GM23248 (cell line): ENCODE data around the gene KCNG4. TPM values are rescaled to one million over a fixed set of nuclear protein-coding genes. Genes with fewer than 3 reads are reported as not detected.

Experiments used
- DNase-seq: peaks from one replicate; pipeline ENCODE4 v3.0.0-alpha.2; 2015
- H2AFZ ChIP-seq: fragments of 200-600 bp; sonication (generic); 2 replicates; pipeline ENCODE4 v1.6.1; 2016; ENCODE audit warnings: antibody characterized with exemption
- H3F3A ChIP-seq: fragments of 200-600 bp; sonication (generic); 2 replicates; pipeline ENCODE4 v1.6.1; 2016; ENCODE audit warnings: mild to moderate bottlenecking, antibody characterized with exemption, mixed run types; ENCODE audit not compliant: insufficient read depth
- H3K27ac ChIP-seq: fragments of 200-600 bp; sonication (generic); 2 replicates; pipeline ENCODE4 v1.5.1; 2016; ENCODE audit warnings: mild to moderate bottlenecking
- H3K27me3 ChIP-seq: fragments of 200-600 bp; sonication (generic); replicated peaks from 2 replicates; pipeline ENCODE4 v1.6.1; 2016; ENCODE audit warnings: mild to moderate bottlenecking; ENCODE audit not compliant: insufficient read depth
- H3K36me3 ChIP-seq: fragments of 200-600 bp; sonication (generic); 2 replicates; pipeline ENCODE4 v1.6.1; 2016; ENCODE audit warnings: low read depth, mild to moderate bottlenecking
- H3K4me1 ChIP-seq: fragments of 200-600 bp; sonication (generic); 2 replicates; pipeline ENCODE4 v1.6.1; 2016; ENCODE audit warnings: mild to moderate bottlenecking; ENCODE audit not compliant: insufficient read depth
- H3K4me2 ChIP-seq: fragments of 200-600 bp; sonication (generic); one replicate; pipeline ENCODE4 v1.6.1; 2016; ENCODE audit warnings: mild to moderate bottlenecking; ENCODE audit not compliant: unreplicated experiment
- H3K4me3 ChIP-seq: fragments of 200-600 bp; sonication (generic); 2 replicates; pipeline ENCODE4 v1.5.1; 2016; ENCODE audit warnings: mild to moderate bottlenecking
- H3K79me2 ChIP-seq: fragments of 200-600 bp; sonication (generic); 2 replicates; pipeline ENCODE4 v1.6.1; 2016; ENCODE audit warnings: mild to moderate bottlenecking; ENCODE audit not compliant: insufficient read depth
- H3K9ac ChIP-seq: fragments of 200-600 bp; sonication (generic); 2 replicates; pipeline ENCODE4 v1.6.1; 2016; ENCODE audit warnings: mild to moderate bottlenecking
- H3K9me2 ChIP-seq: fragments of 200-600 bp; sonication (generic); 2 replicates; pipeline ENCODE4 v1.6.1; 2016; ENCODE audit warnings: mixed run types, mild to moderate bottlenecking, moderate library complexity; ENCODE audit not compliant: insufficient read depth
- H3K9me3 ChIP-seq: fragments of 200-600 bp; sonication (generic); one replicate; pipeline ENCODE4 v1.6.1; 2017; ENCODE audit warnings: low read depth
- H4K20me1 ChIP-seq: fragments of 200-600 bp; sonication (generic); 2 replicates; pipeline ENCODE4 v1.6.0; 2016; ENCODE audit not compliant: insufficient read depth
- EZH2 ChIP-seq: fragments of 200-600 bp; sonication (generic); IDR thresholded peaks from 2 replicates; pipeline ENCODE4 v1.6.1; 2018; ENCODE audit warnings: antibody characterized with exemption, mild to moderate bottlenecking; ENCODE audit not compliant: insufficient read depth, poor library complexity, severe bottlenecking
- EZH2phosphoT487 ChIP-seq: fragments of 200-600 bp; sonication (generic); IDR thresholded peaks from 2 replicates; pipeline ENCODE4 v1.6.1; 2018; ENCODE audit warnings: antibody characterized with exemption, moderate library complexity, mild to moderate bottlenecking, low read depth; ENCODE audit not compliant: insufficient read depth
- WGBS, 2 experiments: methylation state at CpG; one replicate each; pipeline ENCODE4 v1.1.6; 2015 to 2017; ENCODE audit warnings: low lambda C conversion rate in 2 of 2, low coverage in 1 of 2; ENCODE audit errors: missing lambda C conversion rate in 2 of 2; 5-methylcytosine and 5-hydroxymethylcytosine counted together
- in situ Hi-C: fragments of 300-500 bp; cut with MboI; formaldehyde crosslinking; loops from 2 replicates; pipeline ENCODE4 v1.15.0; 2020
- polyA plus RNA-seq: library from polyadenylated mRNA; unstranded; fragments of >200 nt; fragmentation: Nextera tagmentation; extraction: Ambion mirVana; gene quantifications from 2 replicates; pipeline ENCODE4 v1.2.1, GENCODE V29; 2016
- total RNA-seq: library from RNA; depleted of rRNA; stranded (reverse); fragments of >200 nt; shearing (Covaris generic); gene quantifications from 2 replicates; pipeline ENCODE4 v1.2.3, GENCODE V29; 2014

Gene KCNG4
- total and polyA plus RNA-seq, 2 experiments from 2014 or later = not detected

DNA sequence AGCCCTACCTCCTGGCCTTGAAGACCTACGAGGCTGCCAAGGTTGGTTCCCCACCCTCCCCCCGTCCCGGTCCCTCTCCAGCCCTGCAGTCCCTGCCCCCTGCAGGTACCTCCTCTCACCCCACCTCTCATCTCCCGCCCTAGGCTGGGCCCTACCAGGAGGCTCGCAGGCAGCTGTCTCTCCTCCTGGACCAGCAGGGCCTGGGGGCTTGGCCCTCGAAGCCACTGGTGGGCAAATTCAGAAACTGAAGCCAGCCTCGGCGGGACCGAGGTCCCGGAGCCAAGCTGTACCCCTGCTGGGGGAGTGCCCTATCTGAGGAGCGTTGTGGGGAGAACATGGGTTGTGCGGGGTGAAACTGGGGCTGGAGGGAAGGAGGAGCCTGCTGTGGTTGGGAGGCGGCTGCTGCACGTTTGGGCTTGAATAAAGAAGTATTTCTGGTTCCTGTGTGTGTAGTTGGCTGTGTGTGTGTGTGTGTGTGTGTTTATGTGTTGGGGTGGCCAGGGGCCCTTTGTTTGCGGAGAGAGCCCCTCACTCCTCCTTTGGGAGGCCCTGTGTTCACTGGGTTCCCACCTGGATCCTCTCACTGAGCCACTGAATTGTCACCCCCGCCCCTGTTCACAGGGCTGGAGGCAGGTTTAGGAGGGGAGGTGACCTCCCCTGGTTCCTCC lies 43.0 kb downstream of the KCNG4 start:
- Histone ChIP-seq H2AFZ (no peak overlapping the region), H3K4me1 (no peaks in the 10 kb centered on the region), H3F3A (no peaks in the 10 kb centered on the region), H3K9me2 (no peaks in the 10 kb centered on the region), H3K9me3 (no peaks in the 10 kb centered on the region), H3K27me3 (no peaks in the 10 kb centered on the region; the same call in 1 of the 2 replicates), H4K20me1 (no peaks in the 10 kb centered on the region), H3K4me3 (no peak overlapping the region), H3K36me3 (no peaks in the 10 kb centered on the region), H3K79me2 (no peaks in the 10 kb centered on the region), H3K9ac (no peak overlapping the region), H3K4me2 (no peak overlapping the region), H3K27ac (no peak overlapping the region)
- in situ Hi-C loops = no loop called here
- no peak for DNase-seq
- 48 to 59% methylated on average over 12 to 16 of the region's 16 CpGs for WGBS, 2 experiments
- no peak for TF ChIP-seq EZH2phosphoT487
- no peak for TF ChIP-seq EZH2

DNA sequence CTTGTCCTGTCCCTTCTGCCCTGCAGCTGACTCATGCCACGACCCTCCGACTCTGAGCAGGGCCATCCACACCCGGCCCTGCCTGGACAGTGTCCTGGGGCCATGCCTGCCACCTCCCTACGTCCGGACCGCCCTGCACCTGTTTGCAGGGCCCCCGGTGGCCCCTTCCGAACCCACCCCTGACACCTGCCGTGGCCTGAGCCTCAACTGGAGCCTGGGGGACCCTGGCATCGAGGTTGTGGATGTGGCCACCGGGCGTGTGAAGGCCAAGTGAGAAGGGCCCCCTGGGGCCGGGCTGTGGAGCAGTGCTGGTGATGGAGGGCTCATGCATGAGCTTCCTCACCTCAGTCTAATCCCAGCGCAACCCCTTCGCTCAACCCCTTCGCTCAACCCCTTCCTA lies 43.7 kb downstream of the KCNG4 start:
- Histone ChIP-seq H4K20me1 (no peaks in the 10 kb centered on the region), H3K79me2 (no peaks in the 10 kb centered on the region), H3K9ac (no peak overlapping the region), H3K27me3 (no peaks in the 10 kb centered on the region), H3K36me3 (no peaks in the 10 kb centered on the region), H3K4me1 (no peaks in the 10 kb centered on the region), H3K27ac (no peak overlapping the region), H3K4me2 (no peak overlapping the region), H3F3A (no peaks in the 10 kb centered on the region), H3K9me2 (no peaks in the 10 kb centered on the region), H3K4me3 (no peak overlapping the region), H3K9me3 (no peaks in the 10 kb centered on the region), H2AFZ (no peak overlapping the region)
- in situ Hi-C loops = no loop called here
- TF ChIP-seq EZH2 (no peak), EZH2phosphoT487 (no peak)
- no peak for DNase-seq
- 84 to 90% methylated on average over 14 to 16 of the region's 16 CpGs for WGBS, 2 experiments

DNA sequence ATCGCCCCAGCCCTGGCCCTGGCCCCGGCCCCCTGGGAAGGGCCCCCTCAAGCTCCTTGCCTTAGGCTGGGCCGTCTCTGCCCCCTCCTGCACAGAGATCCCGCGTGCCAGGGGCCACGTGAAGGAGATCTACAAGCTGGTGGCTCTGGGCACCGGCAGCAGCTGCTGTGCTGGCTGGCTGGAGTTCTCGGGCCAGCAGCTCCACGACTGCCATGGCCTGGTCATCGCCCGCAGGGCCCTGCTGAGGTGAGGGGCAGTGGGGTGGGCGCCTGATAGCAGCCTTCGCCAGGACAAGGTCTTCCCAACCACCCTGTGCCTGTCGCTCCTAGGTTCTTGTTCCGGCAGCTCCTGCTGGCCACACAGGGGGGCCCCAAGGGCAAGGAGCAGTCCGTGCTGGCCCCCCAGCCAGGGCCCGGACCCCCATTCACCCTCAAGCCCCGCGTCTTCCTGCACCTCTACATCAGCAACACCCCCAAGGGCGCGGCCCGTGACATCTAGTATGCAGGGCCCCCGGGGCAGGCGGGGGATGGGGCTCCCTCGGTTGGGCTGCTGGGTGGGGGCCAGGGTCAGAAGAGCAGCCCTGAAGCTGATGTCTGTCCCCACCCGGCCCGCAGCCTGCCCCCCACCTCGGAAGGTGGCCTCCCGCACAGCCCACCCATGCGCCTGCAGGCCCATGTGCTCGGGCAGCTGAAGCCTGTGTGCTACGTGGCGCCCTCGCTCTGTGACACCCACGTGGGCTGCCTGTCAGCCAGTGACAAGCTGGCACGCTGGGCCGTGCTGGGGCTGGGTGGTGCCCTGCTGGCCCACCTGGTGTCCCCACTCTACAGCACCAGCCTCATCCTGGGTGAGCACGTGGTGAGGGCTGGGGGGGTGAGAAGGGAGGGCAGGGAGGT lies 44.4 kb downstream of the KCNG4 start:
- no peak for DNase-seq
- Histone ChIP-seq H3K36me3 (no peaks in the 10 kb centered on the region), H3K4me3 (no peak overlapping the region), H3K9me3 (no peaks in the 10 kb centered on the region), H3K27me3 (no peaks in the 10 kb centered on the region), H2AFZ (no peak overlapping the region), H3K4me2 (no peak overlapping the region), H3F3A (no peaks in the 10 kb centered on the region), H3K4me1 (no peaks in the 10 kb centered on the region), H3K27ac (no peak overlapping the region), H4K20me1 (no peaks in the 10 kb centered on the region), H3K9ac (no peak overlapping the region), H3K9me2 (no peaks in the 10 kb centered on the region), H3K79me2 (no peaks in the 10 kb centered on the region)
- 69 to 81% methylated on average over 25 to 32 of the region's 38 CpGs for WGBS, 2 experiments
- TF ChIP-seq EZH2 = no peak
- TF ChIP-seq EZH2phosphoT487 = no peak
- in situ Hi-C loops = no loop called here

DNA sequence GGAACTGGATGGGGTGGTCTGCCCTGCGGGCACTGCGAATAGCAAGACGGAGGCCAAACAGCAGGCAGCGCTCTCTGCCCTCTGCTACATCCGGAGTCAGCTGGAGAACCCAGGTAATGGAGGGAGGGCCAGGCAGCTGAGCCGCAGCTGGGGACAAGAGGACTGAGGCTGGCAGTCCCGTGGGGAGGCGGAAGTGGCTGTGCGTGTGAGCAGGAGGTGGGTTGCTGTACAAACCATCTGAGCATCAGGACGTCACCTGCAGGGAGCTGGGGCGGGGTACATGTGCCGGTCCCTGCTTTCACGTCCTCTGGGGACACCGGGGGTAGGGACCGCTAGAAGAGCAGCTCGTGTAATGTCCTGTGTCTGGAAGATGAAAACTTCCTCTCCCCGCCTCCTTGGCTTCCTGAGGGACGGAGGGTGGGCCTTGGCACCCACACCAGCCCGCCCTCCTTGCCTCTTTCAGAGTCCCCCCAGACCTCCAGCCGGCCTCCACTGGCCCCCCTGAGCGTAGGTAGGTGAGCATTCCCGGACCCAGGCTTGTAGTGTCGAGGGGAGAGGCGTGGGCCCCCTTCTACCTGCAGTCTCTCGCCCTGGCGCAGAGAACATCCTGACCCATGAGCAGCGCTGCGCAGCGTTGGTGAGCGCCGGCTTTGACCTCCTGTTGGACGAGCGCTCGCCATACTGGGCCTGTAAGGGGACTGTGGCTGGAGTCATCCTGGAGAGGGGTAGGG lies 45.2 kb downstream of the KCNG4 start:
- no peak for DNase-seq
- H3K4me3 ChIP-seq = no peak overlapping the region
- H3K9me2 ChIP-seq = no peaks in the 10 kb centered on the region
- no peaks in the 10 kb centered on the region for H3K27me3 ChIP-seq
- no peaks in the 10 kb centered on the region for H3K4me1 ChIP-seq
- no peak overlapping the region for H3K9ac ChIP-seq
- no peaks in the 10 kb centered on the region for H4K20me1 ChIP-seq
- no peaks in the 10 kb centered on the region for H3K36me3 ChIP-seq
- no peak overlapping the region for H2AFZ ChIP-seq
- 64 to 65% methylated on average over 31 to 34 of the region's 34 CpGs for WGBS, 2 experiments
- in situ Hi-C loops = no loop called here
- no peak overlapping the region for H3K27ac ChIP-seq
- no peaks in the 10 kb centered on the region for H3K79me2 ChIP-seq
- no peaks in the 10 kb centered on the region for H3K9me3 ChIP-seq
- H3F3A ChIP-seq = no peaks in the 10 kb centered on the region
- no peak overlapping the region for H3K4me2 ChIP-seq
- TF ChIP-seq EZH2 = no peak
- TF ChIP-seq EZH2phosphoT487 = no peak
